Nucleus accumbens (tissue), 56 donors: ENCODE results near the gene HSD11B1L.
"Not testable (repeated sequence)": the region's sequence is repeated elsewhere in the genome, so short reads cannot be mapped to it uniquely, and the experiment has no call there.

Source experiments
- DNase-seq, 56 donors: peaks; one replicate each; lab custom pipeline; 2025; lab: John Stamatoyannopoulos, UW

Gene HSD11B1L

DNA sequence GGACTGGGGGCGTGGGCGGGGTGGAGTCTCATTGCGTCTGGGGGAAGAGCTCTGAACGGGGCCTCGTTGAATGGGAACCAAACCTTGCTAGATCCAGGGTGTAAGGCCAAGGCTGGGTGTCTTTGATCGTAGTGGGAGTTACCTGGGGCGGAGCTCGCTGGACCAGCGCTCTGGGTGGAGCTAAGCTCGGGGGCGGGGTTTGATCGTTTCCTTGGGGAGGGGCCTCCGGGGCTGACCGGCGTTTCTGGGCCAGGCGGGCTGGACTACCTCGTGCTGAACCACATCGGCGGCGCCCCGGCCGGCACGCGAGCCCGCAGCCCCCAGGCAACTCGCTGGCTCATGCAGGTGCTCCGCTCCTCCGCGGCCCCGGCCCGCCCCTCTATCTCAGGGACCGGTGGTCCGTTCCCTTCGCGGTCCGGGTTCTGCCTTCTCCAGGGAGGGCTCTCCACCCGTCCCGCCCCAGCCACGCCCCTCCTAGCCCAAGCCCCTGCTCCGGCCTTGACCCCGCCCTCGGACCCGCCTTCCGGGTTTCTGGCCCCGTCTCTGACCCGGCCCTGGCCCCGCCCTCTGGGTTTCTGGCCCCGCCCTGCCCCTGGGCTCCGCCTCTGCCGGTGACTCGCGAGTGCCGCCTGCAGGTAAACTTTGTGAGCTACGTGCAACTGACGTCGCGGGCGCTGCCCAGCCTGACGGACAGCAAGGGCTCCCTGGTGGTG, 6.0 kb downstream of the HSD11B1L start:
- DNase-seq: peak; percentile 29 to 94 (median 82)

DNA sequence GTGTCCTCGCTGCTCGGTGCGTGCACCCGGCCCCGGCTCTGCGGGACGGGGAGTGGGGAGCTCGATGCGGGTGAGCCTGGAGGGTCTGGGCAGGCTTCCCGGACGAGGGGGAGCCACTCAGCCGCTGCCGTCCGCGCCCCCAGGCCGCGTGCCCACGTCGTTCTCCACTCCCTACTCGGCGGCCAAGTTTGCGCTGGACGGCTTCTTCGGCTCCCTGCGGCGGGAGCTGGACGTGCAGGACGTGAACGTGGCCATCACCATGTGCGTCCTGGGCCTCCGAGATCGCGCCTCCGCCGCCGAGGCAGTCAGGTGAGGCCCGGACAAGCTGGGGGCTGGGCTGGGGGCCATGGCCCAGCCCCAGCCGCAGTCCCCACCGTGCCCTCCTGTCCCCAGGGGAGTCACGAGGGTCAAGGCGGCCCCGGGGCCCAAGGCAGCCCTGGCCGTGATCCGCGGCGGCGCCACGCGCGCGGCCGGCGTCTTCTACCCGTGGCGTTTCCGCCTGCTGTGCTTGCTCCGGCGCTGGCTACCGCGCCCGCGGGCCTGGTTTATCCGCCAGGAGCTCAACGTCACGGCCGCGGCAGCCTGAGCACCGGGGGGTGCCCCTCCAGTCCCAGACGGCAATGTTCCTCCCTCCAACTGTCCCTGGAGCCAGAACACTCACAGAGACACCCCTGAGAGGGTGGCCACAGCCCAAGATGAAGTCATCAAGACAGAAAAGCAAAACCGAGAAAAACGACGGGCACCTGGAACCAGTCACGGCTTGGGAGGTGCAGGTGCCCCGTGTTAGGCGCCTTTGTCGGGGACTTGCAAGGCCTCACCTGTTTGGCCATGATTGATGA, 6.8 kb downstream of the HSD11B1L start:
- no peak for DNase-seq

DNA sequence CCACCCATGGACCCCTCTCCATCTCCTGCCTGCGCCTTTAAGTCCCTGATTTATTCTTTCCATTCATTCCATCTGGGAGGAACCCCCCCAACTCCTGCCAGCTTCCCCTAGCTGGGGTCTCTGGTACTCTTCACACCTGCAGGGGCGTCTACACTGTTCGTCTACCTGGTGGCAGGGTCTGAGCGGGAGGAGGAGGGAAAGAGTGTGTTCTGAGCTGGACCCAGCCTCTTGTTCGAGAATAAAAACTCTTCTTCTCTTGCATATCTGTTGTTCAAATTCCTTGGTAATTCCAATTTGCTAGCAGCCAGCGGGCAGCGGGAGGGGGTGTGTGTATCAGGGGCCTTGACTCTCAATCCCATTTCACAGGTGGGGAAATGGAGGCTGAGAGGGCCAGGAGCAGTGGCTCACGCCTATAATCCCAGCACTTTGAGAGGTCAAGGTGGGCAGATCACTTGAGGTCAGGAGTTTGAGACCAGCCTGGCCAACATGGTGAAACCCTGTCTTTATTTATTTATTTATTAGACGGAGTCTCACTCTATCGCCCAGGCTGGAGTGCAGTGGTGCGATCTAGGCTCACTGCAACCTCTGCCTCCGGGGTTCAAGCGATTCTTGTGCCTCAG, 7.5 kb downstream of the HSD11B1L start:
- DNase-seq: not testable (repeated sequence)

DNA sequence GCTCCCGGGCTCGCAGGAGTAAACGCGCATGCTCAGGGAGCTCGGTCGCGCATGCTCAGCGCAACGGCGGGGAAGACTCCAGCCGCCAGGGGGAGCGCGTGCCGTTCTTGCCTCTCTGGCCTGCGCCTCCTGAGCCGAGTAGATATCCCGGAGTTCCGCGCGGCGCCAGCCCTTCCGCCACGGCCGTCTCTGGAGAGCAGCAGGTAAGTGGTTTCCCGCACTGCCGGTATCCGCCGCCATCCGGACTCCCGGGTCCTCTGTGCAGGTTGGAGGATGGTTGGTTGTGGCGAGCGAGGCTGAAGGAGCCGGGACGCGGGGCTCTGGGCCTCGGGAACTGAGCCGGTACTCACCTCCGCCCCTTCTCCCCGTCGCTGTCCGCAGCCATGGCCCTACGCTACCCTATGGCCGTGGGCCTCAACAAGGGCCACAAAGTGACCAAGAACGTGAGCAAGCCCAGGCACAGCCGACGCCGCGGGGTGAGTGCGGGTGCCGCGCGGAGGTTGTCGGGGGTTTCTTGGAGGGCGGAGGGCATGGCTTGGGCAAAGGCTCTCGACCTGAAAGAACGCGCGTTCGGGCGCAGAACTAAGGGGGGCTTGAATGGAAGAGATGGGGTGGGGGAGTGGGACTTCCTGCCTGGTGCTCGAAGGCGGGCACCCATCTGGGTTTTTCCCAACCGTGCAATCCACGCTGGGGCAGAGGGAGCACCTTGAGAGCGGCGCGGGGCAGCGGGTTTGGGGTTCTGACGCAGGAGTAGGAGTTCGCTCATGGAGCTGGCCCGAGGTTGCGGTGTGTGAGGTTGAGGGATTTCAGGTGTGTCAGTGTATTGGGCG, 9.5 kb downstream of the HSD11B1L start, which contains the start of gene RPL36:
RPL36 (plus strand) TSS at position 171 of the 830 bp plus-strand sequence; CDS start at position 384, 213 bp downstream.
- peak; percentile 78 to 98 (median 94) for DNase-seq

DNA sequence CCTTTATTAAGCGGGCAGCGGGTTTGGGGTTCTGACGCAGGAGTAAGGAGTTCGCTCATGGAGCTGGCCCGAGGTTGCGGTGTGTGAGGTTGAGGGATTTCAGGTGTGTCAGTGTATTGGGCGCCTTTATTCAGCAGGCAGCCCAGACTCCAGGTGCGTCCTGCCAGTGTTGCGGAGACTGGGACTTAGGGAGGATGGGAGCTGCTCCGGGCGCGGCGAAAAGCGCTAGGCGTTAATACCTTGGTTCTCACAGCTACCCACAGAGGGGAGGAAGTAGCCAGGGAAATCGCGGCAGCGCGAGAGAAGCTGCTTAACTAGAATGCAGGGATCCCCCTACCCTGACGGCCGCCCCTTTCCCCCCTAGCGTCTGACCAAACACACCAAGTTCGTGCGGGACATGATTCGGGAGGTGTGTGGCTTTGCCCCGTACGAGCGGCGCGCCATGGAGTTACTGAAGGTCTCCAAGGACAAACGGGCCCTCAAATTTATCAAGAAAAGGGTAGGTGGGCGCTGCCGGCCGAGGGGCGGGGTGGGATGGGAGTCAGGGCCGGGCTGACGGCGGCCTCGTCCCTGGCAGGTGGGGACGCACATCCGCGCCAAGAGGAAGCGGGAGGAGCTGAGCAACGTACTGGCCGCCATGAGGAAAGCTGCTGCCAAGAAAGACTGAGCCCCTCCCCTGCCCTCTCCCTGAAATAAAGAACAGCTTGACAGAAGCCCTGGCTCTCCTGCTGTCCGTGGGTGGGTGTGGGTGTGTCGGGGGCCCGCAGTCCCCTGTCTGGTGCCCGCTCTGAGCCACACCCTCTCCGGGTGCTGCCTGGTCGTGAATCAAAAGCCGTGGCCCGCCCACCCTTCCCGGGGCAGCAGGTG, 10.4 kb downstream of the HSD11B1L start:
- DNase-seq: peak in 24 of 56 donors; percentile 5 to 52 (median 32)

DNA sequence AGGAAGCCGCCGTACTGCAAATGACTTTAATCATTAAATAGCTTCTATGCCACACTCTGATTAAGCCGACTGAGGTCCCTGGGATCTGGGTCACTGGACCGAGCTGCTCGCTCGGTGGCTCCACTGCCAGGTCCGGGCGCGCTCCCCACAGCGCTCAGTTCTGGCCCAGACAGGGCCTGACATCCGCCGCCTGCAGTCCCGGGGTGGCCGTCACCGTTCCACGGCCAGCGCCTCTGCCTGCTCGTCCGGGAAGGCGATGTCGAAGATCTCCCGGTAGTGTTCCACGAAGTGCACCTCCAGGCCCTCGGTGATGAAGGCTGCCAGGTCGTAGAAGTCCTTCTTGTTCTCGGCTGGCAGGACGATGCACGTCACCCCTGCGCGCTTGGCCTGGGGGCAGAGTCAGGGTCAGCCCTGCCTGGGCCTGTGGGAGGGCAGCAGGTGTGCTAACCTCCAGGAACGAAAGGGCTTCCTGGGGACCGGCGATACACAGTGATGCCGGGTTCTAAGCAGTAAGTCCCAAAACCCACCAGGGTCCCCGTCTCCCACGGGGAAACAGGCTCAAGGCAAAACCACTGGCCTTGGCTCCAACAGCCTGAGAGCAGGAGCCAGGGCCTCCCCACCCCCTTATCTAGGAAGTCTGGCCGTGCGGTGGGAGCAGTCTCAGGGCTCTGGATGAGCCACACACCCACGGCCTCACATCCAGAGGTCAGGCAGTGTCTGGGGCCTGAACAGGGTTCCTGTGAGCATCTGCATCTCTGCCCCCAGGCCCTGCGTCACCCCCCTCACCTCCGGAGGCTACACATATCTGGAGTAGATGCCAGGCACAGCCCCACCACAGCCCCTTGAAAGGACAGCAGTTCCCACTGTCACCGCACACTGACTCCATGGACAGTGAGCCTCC, 11.2 kb downstream of the HSD11B1L start:
- DNase-seq: peak in 5 of 56 donors; percentile 38 to 49 (median 43)

DNA sequence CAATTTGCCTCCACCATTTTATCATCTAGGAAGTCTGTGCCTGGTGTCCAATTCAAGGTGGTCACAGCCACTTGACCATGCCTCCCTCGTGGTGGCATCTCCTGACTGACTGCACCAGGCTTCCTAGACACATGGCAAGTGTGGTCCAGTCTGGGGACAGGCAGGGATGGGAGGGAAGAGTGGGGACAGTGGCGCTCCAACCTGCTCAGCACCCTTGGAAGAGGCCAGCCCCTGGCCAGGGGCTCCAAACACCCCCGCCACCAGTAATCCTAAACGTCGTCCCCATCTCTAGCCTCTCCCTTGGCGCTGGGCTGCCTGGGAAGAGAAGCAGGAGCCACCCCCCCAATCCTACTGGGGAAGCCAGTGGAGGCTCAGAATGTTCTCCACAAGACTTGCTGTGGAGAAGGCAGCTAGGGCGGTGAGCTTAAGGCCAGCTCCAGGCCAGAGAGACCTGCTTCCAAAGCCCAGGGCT, 11.9 kb downstream of the HSD11B1L start:
- no peak for DNase-seq

DNA sequence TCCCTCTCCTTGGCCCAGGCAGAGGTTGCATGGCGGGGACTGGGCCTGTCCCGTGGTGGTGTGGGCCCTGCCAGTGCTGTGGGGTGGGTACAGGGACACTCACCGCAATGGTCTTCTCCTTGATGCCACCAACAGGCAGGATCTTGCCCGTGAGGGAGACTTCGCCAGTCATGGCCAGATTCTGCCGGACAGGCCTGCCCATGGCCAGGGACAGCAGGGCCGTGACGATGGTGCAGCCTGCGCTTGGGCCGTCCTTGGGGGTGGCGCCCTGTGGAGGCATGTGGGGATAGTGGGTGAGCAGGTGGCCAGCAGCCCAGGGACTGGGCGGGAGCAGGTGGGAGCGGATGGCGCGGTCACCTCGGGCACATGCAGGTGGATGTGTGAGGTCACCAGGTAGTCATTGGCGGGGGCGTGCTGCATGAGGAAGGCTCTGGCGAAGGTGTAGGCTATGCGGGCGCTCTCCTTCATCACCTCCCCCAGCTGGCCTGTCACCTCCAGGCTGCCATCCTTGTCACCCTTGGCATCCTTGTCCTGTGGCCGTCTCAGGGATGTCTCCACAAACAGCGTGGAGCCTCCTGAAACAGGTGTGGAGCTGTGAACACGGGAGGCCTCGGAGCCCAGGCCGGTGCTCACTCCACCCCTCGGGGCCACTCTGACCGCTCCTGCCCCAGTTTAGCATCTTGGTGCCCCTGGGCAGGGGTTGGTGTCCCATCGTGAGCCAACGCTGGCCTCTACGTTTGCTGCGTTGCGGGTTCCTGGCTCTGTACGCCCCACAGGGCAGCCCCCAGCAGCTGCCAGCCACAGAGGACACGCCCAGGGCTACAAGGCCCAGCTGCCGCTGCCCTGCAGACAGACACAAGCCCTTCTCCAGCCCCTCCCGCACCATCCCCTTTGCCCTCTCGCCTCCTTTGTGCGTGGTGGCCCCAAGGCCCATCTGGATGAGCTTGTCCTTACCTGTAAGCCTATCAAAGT, 12.7 kb downstream of the HSD11B1L start:
- DNase-seq: no peak

DNA sequence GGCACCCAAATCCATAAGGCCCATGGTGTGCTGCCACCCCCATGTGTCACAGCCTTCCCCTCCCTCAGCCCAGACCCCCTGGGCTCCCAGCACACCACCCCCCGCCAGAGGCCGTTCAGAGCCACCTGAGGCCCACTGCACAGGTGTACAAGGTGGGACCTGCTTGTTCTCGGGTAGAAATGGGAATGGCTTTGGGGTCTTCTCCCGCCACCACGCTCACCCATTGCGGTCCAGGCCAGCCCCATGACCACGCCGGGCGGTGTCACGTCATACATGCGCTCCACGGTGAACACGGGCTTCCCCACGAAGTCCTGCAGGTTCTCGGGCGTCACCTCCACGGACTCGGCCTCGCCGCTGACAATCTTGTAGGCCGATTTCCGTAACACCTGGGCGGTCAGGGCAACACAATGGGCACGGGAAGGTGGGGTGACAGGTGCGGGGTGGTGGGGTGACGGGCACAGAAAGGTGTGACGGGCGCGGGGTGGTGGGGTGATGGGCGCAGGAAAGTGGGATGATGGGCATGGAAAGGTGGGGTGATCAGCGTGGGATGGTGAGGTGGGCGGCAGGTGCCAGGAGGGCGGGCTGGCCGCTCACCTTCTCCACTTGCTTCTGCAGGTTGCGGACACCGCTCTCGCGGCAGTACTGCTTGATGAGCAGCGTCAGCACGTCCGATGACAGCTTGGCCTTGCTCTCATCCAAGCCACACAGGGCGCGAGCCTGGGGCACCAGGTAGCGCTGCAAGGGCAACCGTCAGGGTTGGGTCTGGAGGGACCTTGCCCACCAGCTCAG, 13.5 kb downstream of the HSD11B1L start:
- DNase-seq: no peak

DNA sequence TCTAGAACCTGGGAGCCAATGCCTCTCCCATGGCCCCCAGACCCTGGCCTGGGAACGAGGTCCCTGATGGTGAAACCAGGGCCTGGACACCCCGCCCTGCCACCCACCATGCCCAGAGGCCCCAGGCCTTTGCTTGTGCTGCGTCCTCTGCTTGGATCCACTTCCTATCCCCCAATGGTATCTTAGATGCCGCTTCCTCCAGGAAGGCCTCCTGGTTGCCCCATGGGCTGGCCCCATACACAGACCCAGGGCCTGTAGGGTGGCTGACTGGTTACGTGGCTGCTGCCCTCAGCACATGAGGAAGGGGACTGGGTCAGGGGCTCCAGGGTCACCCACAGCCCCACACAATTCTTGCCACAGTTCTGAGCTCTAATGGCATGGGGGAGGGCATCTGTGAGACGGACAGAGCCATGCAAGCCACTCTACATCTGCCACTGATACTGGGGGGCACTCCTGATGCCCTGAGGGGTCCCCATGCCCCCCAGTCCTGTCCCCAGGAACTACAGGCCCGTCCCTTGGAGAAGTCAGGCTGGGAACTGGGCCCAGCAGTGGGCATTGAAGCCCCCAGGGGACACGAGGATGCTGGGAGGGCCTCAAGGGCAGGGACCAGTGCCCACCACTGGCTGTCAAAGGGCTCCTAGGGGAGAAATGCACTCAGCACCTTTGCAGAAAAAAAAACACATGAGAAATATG, 14.3 kb downstream of the HSD11B1L start:
- no peak for DNase-seq

DNA sequence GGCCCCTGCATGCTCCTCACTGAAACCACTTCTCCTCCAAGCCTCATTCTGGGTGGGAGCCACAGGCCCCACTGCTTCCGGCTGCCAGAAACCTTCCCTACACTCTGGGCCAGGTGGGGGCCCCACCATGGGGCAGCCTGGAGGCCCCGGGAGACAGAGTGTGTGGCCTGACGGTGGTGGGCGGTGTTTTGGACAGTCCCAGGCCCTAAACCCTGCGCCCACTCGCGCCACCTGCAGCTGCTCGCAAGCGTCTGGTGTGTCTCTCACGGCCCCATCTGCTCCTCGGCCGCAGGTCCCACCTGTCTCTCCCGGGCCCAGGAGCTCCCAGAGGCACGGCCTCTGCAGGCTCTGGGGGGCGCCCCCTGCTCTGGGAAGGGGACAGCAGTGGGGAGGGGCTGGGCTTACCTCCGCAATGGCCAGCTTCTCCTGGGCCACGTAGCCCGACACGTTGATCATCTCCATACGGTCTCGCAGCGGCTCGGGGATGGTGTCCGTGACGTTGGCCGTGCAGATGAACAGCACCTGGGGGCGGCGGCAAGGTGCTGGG, 14.9 kb downstream of the HSD11B1L start:
- no peak for DNase-seq

DNA sequence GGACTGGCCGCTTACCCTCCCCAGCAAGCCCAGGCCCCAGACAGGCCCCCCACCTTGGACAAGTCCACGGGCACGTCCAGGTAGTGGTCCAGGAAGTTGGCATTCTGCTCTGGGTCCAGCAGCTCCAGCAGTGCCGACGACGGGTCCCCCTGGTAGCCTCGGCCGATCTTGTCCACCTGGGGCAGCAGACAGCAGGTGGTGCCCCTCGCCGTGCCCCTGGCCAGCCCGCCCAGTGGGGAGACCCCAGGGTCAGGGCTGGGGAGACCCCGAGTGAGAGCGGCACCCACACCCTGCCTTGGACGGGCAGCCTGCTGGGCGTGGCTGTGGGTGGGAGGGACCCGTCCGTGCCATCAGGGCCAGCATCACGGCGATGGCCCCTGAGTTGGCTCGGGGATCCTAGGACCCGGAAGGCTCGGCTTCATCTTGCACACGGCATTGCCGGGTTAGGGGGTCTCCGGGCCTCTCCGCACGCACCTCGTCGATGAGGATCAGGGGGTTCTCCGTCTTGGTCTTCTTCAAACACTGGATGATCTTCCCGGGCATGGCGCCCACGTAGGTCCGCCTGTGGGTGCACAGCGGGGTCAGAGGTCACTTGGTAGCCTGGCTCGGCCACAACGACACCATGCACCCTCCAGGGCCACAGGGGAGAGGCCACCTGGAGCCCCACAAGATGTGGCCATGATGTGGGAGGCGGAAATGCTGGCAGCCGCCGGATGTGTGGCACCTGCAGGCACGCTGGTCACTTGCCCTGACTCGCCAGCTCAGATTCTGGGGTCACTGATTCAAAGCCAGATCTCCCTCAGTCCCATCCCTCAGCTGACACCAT, 15.6 kb downstream of the HSD11B1L start:
- DNase-seq: no peak

DNA sequence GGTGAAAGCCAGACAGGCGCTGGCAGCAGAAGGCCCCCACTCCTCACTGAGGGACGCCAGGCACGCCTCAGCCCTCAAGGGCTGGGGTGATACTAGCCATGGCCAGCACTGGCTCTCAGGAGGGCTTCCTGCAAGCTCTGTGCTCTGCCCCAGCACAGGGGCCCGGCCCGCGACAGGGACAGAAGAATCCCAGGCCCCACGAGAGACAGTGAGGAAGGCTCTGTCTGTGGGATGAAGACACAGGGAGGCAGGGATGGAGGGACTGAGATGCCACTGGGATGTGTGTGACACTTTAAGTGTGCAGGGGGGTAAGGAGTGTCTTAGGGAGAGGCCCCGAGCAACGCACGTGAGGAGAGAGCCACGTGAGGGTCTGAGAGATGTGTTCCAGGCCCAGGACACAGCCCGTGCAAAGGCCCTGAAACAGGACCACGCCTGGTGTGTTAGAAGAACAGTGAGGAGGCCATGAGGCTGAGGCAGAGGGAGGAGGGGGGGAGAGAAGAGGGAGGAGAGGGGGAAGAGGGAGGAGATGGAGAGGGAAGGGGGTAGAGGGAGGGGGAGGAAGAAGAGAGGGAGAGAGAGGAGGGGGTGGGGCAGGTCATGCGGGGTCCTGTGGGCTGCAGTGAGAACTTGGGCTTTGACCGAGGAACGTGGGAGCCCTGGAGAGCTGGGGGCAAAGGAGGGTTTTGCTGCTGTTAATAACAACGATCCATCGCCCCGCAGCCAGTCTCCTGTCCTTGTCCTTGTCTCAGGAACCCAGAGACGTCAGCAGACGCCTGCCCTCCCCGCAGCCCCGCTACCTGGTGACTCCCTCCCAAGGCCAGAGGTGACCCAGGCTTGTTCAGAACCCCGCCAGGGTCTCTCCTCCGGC, 16.4 kb downstream of the HSD11B1L start:
- DNase-seq: no peak
